K562 (cell line): ENCODE results near the gene ZNF787. TPM values are rescaled to one million over a fixed set of nuclear protein-coding genes. Genes with fewer than 3 reads are reported as not detected.
A peak's percentile ranks its signal among the peaks of the same experiment; 100 is the strongest.

Experiments used
- ATF2 ChIP-seq: sonication (generic); formaldehyde crosslinking; IDR thresholded peaks from 2 replicates; pipeline ENCODE4 v1.8.1; 2022; ENCODE audit warnings: missing genetic modification reagents
- CAMTA2 ChIP-seq: fragments of 250-450 bp; sonication (Bioruptor Pico); conservative IDR thresholded peaks from 2 replicates; pipeline ENCODE4 v1.5.1; 2022
- CREB5 ChIP-seq: fragments of 250-450 bp; sonication (Bioruptor Pico); IDR thresholded peaks from 2 replicates; pipeline ENCODE4 v1.5.0; 2020; ENCODE audit warnings: mild to moderate bottlenecking
- CTBP1 ChIP-seq: fragments of 450-650 bp; IDR thresholded peaks from 2 replicates; pipeline ENCODE4 v1.6.1; 2016; ENCODE audit warnings: borderline replicate concordance
- DLX4 ChIP-seq: fragments of 250-450 bp; sonication (Bioruptor Pico); IDR thresholded peaks from 2 replicates; pipeline ENCODE4 v1.6.1; 2021; ENCODE audit warnings: mild to moderate bottlenecking
- EHMT2 ChIP-seq: fragments of 450-650 bp; IDR thresholded peaks from 2 replicates; pipeline ENCODE4 v1.6.1; 2018; ENCODE audit warnings: antibody characterized with exemption
- FOXP4 ChIP-seq: sonication (generic); formaldehyde crosslinking; IDR thresholded peaks from 2 replicates; pipeline ENCODE4 v1.8.0; 2022; ENCODE audit warnings: mild to moderate bottlenecking, missing genetic modification reagents, borderline replicate concordance
- HNRNPH1 ChIP-seq: fragments of 200-400 bp; formaldehyde crosslinking; optimal IDR thresholded peaks from 2 replicates; pipeline ENCODE3; 2017; ENCODE audit warnings: low read depth, mild to moderate bottlenecking, low read length, moderate library complexity
- HOXB6 ChIP-seq: fragments of 250-450 bp; sonication (Bioruptor Pico); IDR thresholded peaks from 2 replicates; pipeline ENCODE4 v1.5.1; 2022; ENCODE audit warnings: mild to moderate bottlenecking, borderline replicate concordance
- KDM1A ChIP-seq, 2 experiments: fragments of 450-650 bp; IDR thresholded peaks; 2 replicates each; pipeline ENCODE4 v1.6.1; 2016; ENCODE audit warnings: mild to moderate bottlenecking in 2 of 2
- KDM4B ChIP-seq, 2 experiments: fragments of 450-650 bp in 1 of 2; sonication (generic) in 1 of 2; IDR thresholded peaks; 2 replicates each; pipeline ENCODE4 v1.6.1; 2016 to 2017; ENCODE audit warnings: borderline replicate concordance in 2 of 2, antibody characterized with exemption in 1 of 2, low read depth in 1 of 2, mild to moderate bottlenecking in 1 of 2
- MED1 ChIP-seq: sonication (generic); formaldehyde crosslinking; IDR thresholded peaks from 2 replicates; pipeline ENCODE4 v1.8.1; 2023; ENCODE audit warnings: missing genetic modification reagents, borderline replicate concordance
- RBFOX2 ChIP-seq: fragments of 200-400 bp; formaldehyde crosslinking; IDR thresholded peaks from 2 replicates; pipeline ENCODE4 v1.6.1; 2017; ENCODE audit warnings: low read depth, mild to moderate bottlenecking, low read length, moderate library complexity
- SFPQ ChIP-seq: fragments of 200-400 bp; formaldehyde crosslinking; IDR thresholded peaks from 2 replicates; pipeline ENCODE4 v1.6.1; 2017; ENCODE audit warnings: mild to moderate bottlenecking, low read depth, low read length, moderate library complexity
- SMAD4 ChIP-seq: fragments of 250-450 bp; sonication (Bioruptor Pico); conservative IDR thresholded peaks from 2 replicates; pipeline ENCODE4 v1.8.0; 2021; ENCODE audit warnings: inconsistent platforms, mild to moderate bottlenecking, moderate library complexity
- SNRNP70 ChIP-seq: fragments of 200-400 bp; formaldehyde crosslinking; optimal IDR thresholded peaks from 2 replicates; pipeline ENCODE3; 2017; ENCODE audit warnings: low read depth, low read length
- STAT5B ChIP-seq: fragments of 250-450 bp; sonication (Bioruptor Pico); IDR thresholded peaks from 2 replicates; pipeline ENCODE4 v1.8.0; 2021; ENCODE audit warnings: mild to moderate bottlenecking, inconsistent platforms
- TRIM28 ChIP-seq: fragments of 450-650 bp; IDR thresholded peaks from 2 replicates; pipeline ENCODE4 v1.6.1; 2017
- ZKSCAN3 ChIP-seq: fragments of 250-450 bp; sonication (Bioruptor Pico); IDR thresholded peaks from 2 replicates; pipeline ENCODE4 v1.4.0; 2020
- ZNF174 ChIP-seq: fragments of 250-450 bp; sonication (Bioruptor Pico); IDR thresholded peaks from 2 replicates; pipeline ENCODE4 v1.4.0; 2020; ENCODE audit warnings: mild to moderate bottlenecking
- ZNF408 ChIP-seq: fragments of 250-450 bp; sonication (Bioruptor Pico); IDR thresholded peaks from 2 replicates; pipeline ENCODE4 v1.4.0; 2020; ENCODE audit warnings: low read depth, mild to moderate bottlenecking, moderate library complexity
- ZNF445 ChIP-seq: fragments of 250-450 bp; sonication (Bioruptor Pico); IDR thresholded peaks from 2 replicates; pipeline ENCODE4 v1.4.0; 2020; ENCODE audit warnings: low read depth, mild to moderate bottlenecking, moderate library complexity
- ZNF830 ChIP-seq: fragments of 250-450 bp; sonication (Bioruptor Pico); IDR thresholded peaks from 2 replicates; pipeline ENCODE4 v1.5.0; 2021; ENCODE audit warnings: mild to moderate bottlenecking
- polyA plus RNA-seq, 8 experiments: library from polyadenylated mRNA; depleted of rRNA in 4 of 8; stranded (reverse) in 5 of 8; unstranded in 3 of 8; fragments of >200 nt; fragmentation: Nextera tagmentation in 2 of 8; fragmentation: Illumina TruSeq in 1 of 8; extraction: Ambion mirVana in 2 of 8; extraction: Trizol in 1 of 8; gene quantifications; 2 replicates each; pipeline versions ENCODE4 v1.2.1 to v1.2.3, GENCODE V29; 2011 to 2014; ENCODE audit warnings: inconsistent platforms in 1 of 8, missing spikeins in 1 of 8
- total RNA-seq, 7 experiments: library from RNA; depleted of rRNA in 6 of 7; stranded (reverse); fragments of >200 nt in 6 of 7; fragmentation: Illumina TruSeq in 2 of 7; extraction: Trizol in 2 of 7; gene quantifications; 2 replicates each; pipeline versions ENCODE4 v1.2.1 to v1.2.3, GENCODE V29; 2011 to 2021; ENCODE audit warnings: low replicate concordance in 1 of 7

The ZNF787 gene
- total and polyA plus RNA-seq, 9 of the 15 experiments (the other 6 are each of a cell fraction or from before 2014, with no cell fraction given), result 0.45 to 77.6 (median 7.3) TPM

GRCh38 chr19:56159009-56159559, 38.0 kb upstream of the ZNF787 start (continued):
- no peak for TF ChIP-seq ZNF445 (CRISPR knock-in tag)
- TF ChIP-seq ZNF174 (CRISPR knock-in tag), result no peak
- TF ChIP-seq CREB5, result no peak
- TF ChIP-seq KDM1A (IDR thresholded peaks at IDR 0.05), result peak; percentile 46 to 58; a peak in 3 of 4 replicates
- TF ChIP-seq ATF2 (CRISPR knock-in tag), result no peak
- no peak for TF ChIP-seq DLX4 (CRISPR knock-in tag)
- TF ChIP-seq HNRNPH1, result no peak
- no peak for TF ChIP-seq FOXP4
- TF ChIP-seq RBFOX2, result no peak
- peak; percentile 58 for TF ChIP-seq EHMT2
- TF ChIP-seq SFPQ, result no peak
- no peak for TF ChIP-seq SMAD4
- TF ChIP-seq ZKSCAN3 (CRISPR knock-in tag), result no peak
- TF ChIP-seq SNRNP70, result no peak
- TF ChIP-seq ZNF830 (CRISPR knock-in tag), result no peak
- TF ChIP-seq KDM4B (IDR thresholded peaks at IDR 0.05; ENCODE audit: borderline replicate concordance in 2 of 2, low read depth in 1 of 2), result peak in 1 of 2 experiments; percentile 92; a peak in 1 of 4 replicates
- TF ChIP-seq CTBP1, result peak; percentile 56; the same call in 1 of the 2 replicates
- no peak for TF ChIP-seq MED1 (CRISPR knock-in tag)
- TF ChIP-seq TRIM28, result peak; percentile 43; the same call in 1 of the 2 replicates
- no peak for TF ChIP-seq ZNF408 (CRISPR knock-in tag)
- no peak for TF ChIP-seq STAT5B
- no peak for TF ChIP-seq HOXB6
- TF ChIP-seq CAMTA2 (CRISPR knock-in tag), result no peak
